ENCODE measurements around the gene TMEM201.
"Not testable (repeated sequence)": the region's sequence is repeated elsewhere in the genome, so short reads cannot be mapped to it uniquely, and the experiment has no call there.

TMEM201 gene

GRCh38 chr1:9621032-9621431 is 32.3 kb downstream of the TMEM201 start:
- no peak for DNase-seq (ENCODE audit: low read depth)

- DNase-seq (ENCODE audit: low read depth), result no peak
These were observed 35.4 kb downstream of the TMEM201 start for GRCh38 chr1:9624081-9624480.

- not testable (repeated sequence) for DNase-seq (ENCODE audit: low read depth)
These were observed 36.3 kb downstream of the TMEM201 start for GRCh38 chr1:9625030-9625429.

- no peak for DNase-seq (ENCODE audit: low read depth)
These were observed 37.5 kb downstream of the TMEM201 start for GRCh38 chr1:9626201-9626608.

GRCh38 chr1:9628541-9629444 is 40.1 kb downstream of the TMEM201 start:
- peak; percentile 53 for DNase-seq (ENCODE audit: low read depth)

- DNase-seq (ENCODE audit: low read depth), result peak; percentile 55
These were observed 40.9 kb downstream of the TMEM201 start for GRCh38 chr1:9629445-9630201.

- no peak for DNase-seq (ENCODE audit: low read depth)
These were observed 41.8 kb downstream of the TMEM201 start for GRCh38 chr1:9630331-9631111.

GRCh38 chr1:9631613-9632012 is 42.9 kb downstream of the TMEM201 start:
- DNase-seq (ENCODE audit: low read depth), result no peak

GRCh38 chr1:9633493-9633892 is 44.8 kb downstream of the TMEM201 start:
- DNase-seq (ENCODE audit: low read depth), result no peak

- DNase-seq (ENCODE audit: low read depth), result no peak
These were observed 45.9 kb downstream of the TMEM201 start for GRCh38 chr1:9634582-9634981.

- DNase-seq (ENCODE audit: low read depth), result no peak
These were observed 50.5 kb downstream of the TMEM201 start for GRCh38 chr1:9639227-9639626.

GRCh38 chr1:9643351-9644256 is 54.9 kb downstream of the TMEM201 start:
- DNase-seq (ENCODE audit: low read depth), result no peak

GRCh38 chr1:9646037-9646436 is 57.3 kb downstream of the TMEM201 start:
- no peak for DNase-seq (ENCODE audit: low read depth)

- no peak for DNase-seq (ENCODE audit: low read depth)
These were observed 59.5 kb downstream of the TMEM201 start for GRCh38 chr1:9648171-9648570.

- DNase-seq (ENCODE audit: low read depth), result no peak
These were observed 61.1 kb downstream of the TMEM201 start for GRCh38 chr1:9649769-9650168.

GRCh38 chr1:9651220-9651564 is 62.5 kb downstream of the TMEM201 start:
- no peak for DNase-seq (ENCODE audit: low read depth)

GRCh38 chr1:9651565-9652378 is 63.1 kb downstream of the TMEM201 start, which contains the start of gene PIK3CD:
PIK3CD (plus strand) TSS chr1:9651731; CDS start chr1:9710456, 58,725 bp downstream.
- no peak for DNase-seq (ENCODE audit: low read depth)

- DNase-seq (ENCODE audit: low read depth), result peak; percentile 62
These were observed 63.9 kb downstream of the TMEM201 start for GRCh38 chr1:9652379-9653209.

- DNase-seq (ENCODE audit: low read depth), result no peak
These were observed 64.4 kb downstream of the TMEM201 start for GRCh38 chr1:9653210-9653490.

Data from T follicular helper cell (primary cell).